Activated naive CD4-positive, alpha-beta T cell treated with anti-CD3 and anti-CD28 coated beads for 36 hours (primary cell): Measurements from ENCODE around the gene DHX32. TPM values are rescaled to one million over a fixed set of nuclear protein-coding genes. Genes with fewer than 3 reads are reported as not detected.

Source experiments
- CTCF ChIA-PET: fragments of 350-600 bp; sonication (Branson Sonifier 250); formaldehyde crosslinking; loops from one replicate; lab custom pipeline; 2021; ENCODE audit warnings: antibody characterized with exemption; lab: Charles Lee
- DNase-seq: peaks from one replicate; pipeline ENCODE4 v3.0.0-alpha.2; 2020
- H3K27ac Mint-ChIP-seq: one replicate; pipeline ENCODE4 v1.8.0; 2021; ENCODE audit warnings: mild to moderate bottlenecking, mixed read lengths
- H3K27me3 Mint-ChIP-seq: one replicate; pipeline ENCODE4 v1.8.0; 2021; ENCODE audit warnings: low read depth, mixed read lengths
- H3K36me3 Mint-ChIP-seq: one replicate; pipeline ENCODE4 v1.8.0; 2021; ENCODE audit warnings: low read depth, mixed read lengths
- H3K4me1 Mint-ChIP-seq: one replicate; pipeline ENCODE4 v1.8.0; 2021; ENCODE audit warnings: low read depth, mixed read lengths
- H3K4me3 Mint-ChIP-seq: one replicate; pipeline ENCODE4 v1.8.0; 2021; ENCODE audit warnings: mild to moderate bottlenecking, moderate library complexity, mixed read lengths
- H3K9me3 Mint-ChIP-seq: one replicate; pipeline ENCODE4 v1.8.0; 2021; ENCODE audit warnings: mixed read lengths
- intact Hi-C: fragments of 100-400 bp; cut with micrococcal nuclease; formaldehyde crosslinking; loops from one replicate; pipeline ENCODE4 v1.15.1; 2023
- total RNA-seq, 2 experiments: library from RNA; stranded (reverse); gene quantifications; one replicate each; pipeline ENCODE4 v1.2.3, GENCODE V29; 2021

DHX32 gene
- total RNA-seq, 2 experiments from 2014 or later: 13.4 to 15.7 TPM

DNA sequence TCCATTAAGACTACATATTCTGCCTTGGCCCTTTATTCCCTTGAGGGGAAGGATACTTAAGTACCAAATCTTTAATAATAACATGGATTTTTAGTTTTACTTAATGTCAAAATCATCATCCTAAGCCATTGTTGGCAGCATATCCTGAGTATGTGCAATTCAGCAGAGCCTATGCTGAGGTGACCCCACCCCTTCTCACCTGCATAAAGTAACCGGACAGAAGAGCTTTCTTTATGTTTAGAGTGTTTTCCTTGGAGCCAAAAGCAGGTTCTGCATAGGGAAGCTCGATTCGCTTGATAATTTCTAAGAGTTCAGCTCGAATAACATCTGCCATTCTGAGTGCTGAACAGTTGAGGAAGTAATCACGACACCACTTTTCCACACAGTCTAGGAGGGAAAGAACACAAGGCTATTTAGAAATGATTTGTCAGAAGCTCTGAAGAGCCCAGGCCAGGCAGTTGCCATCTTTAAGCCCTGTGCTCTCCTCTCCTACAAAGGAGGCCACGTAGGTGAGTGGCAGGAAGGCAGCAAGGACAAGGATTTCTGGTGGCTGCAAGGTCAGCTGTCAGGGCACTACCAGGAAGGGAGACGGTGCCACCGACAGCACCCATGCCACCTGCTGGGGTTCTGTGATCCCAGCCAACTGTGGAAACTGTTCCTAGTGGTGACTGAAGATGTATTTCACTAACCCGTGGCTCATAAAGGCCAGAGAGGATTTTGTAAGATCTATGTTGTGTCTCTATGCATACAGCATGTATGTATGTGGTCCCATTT is 42.1 kb downstream of the DHX32 start:
- Mint-ChIP-seq H3K36me3 (peaks cover 26% of the 10 kb centered on the region), H3K27me3 (no peaks in the 10 kb centered on the region), H3K27ac (no peak overlapping the region), H3K4me1 (no peaks in the 10 kb centered on the region), H3K4me3 (no peak overlapping the region), H3K9me3 (no peaks in the 10 kb centered on the region)
- CTCF ChIA-PET: no interaction called here
- no peak for DNase-seq
- intact Hi-C loops: no loop called here

DNA sequence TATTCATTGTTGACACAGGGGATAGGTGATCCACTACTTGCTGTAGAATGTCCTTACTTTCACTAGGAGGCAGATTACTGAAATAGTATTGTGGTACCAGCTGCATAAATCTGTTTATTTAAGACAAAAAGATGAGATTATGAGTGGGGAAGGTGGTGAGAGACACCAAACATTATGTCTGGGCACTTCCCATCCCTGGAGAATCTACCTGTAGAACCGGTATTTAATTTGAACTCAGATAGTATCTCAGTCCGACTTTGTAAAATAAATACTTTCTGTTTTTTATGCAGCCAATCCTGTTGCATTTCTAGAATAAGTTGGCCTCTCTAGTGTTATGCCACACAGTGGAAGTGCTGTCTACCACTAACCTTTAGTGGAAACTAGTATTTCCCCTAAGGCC is 44.3 kb downstream of the DHX32 start:
- DNase-seq: no peak
- Mint-ChIP-seq H3K4me3 (no peak overlapping the region), H3K9me3 (no peaks in the 10 kb centered on the region), H3K27me3 (no peaks in the 10 kb centered on the region), H3K36me3 (peaks cover 29% of the 10 kb centered on the region), H3K4me1 (no peaks in the 10 kb centered on the region), H3K27ac (no peak overlapping the region)
- CTCF ChIA-PET: no interaction called here
- intact Hi-C loops: no loop called here

DNA sequence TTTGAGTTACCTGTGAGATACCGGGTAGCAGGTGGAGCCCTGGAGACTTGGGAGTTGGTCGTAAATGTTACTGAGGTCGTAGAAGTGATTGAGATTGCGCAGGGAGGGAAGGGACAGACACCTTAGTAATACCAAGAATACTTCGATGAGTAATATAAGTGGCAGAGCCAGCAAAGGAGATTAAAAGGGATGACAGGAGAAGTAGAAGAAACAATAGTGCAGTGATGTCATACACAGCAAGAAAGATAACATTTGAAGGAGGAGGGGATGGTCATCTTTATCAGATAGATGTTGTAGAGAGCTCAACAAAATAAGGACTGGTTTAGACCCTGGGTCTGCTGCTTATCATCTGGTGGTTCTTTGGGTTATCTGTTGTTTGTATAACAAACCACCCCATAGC is 52.8 kb downstream of the DHX32 start:
- H3K36me3 Mint-ChIP-seq: peaks cover 33% of the 10 kb centered on the region
- no peak overlapping the region for H3K4me3 Mint-ChIP-seq
- peak; percentile 6 for DNase-seq
- peaks cover 22% of the 10 kb centered on the region for H3K4me1 Mint-ChIP-seq
- intact Hi-C loops: loop anchor here (10.0 kb wide), 1 partner anchor 1364 kb away; the partner anchor contains the start of gene LHPP
- H3K27ac Mint-ChIP-seq: peak overlapping the region; percentile 37
- CTCF ChIA-PET: no interaction called here
- no peaks in the 10 kb centered on the region for H3K9me3 Mint-ChIP-seq
- H3K27me3 Mint-ChIP-seq: no peaks in the 10 kb centered on the region

DNA sequence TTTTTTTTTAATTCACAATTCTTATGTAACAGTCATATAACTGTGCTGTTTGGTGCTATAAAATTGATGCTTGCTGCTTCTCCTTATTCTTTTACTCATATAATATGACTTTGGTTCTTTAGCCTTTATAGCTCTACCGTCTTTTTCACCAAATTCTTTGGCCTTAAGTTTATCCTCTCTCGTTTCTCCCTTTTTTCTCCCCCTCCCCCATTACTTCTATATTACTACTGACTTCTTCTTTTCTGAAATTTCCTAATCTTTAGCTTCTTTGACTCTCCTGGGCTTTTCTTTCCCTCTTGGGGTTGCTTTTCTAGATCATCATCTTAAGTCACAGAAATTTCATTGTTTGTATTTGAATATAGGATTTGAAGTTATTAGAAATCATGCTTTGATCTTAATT is 54.0 kb downstream of the DHX32 start:
- DNase-seq: no peak
- H3K9me3 Mint-ChIP-seq: no peaks in the 10 kb centered on the region
- no peak overlapping the region for H3K27ac Mint-ChIP-seq
- H3K27me3 Mint-ChIP-seq: no peaks in the 10 kb centered on the region
- CTCF ChIA-PET: no interaction called here
- peaks cover 32% of the 10 kb centered on the region for H3K36me3 Mint-ChIP-seq
- H3K4me1 Mint-ChIP-seq: peaks cover 22% of the 10 kb centered on the region
- intact Hi-C loops: loop anchor here (10.0 kb wide), 1 partner anchor 1362 kb away; the partner anchor contains the start of gene LHPP
- H3K4me3 Mint-ChIP-seq: no peak overlapping the region

DNA sequence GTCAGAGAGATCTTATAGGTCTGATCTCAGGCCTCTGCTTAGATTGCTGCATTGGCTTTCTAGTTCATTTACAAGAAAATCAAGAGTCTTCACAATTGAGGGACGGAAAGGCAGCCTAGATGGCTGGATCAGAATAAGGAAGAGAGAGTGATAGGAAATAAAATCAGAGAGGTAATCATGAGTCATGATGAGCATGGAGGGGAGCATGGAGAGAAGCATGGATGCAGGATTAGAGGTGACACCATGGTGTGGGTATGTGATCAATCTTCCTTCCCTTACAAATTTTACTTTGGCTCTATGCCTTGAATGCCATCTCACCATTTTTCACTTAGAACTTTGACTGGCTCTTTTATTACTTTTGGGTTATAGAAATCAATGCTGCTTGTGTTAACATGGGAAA is 56.4 kb downstream of the DHX32 start:
- CTCF ChIA-PET: no interaction called here
- Mint-ChIP-seq H3K36me3 (peaks cover 26% of the 10 kb centered on the region), H3K4me1 (peaks cover 40% of the 10 kb centered on the region), H3K4me3 (no peak overlapping the region), H3K9me3 (no peaks in the 10 kb centered on the region), H3K27ac (no peak overlapping the region), H3K27me3 (no peaks in the 10 kb centered on the region)
- no peak for DNase-seq
- intact Hi-C loops: loop anchor here (5.0 to 10.0 kb wide), 2 partner anchors 1022 to 1360 kb away; partner anchors contain the start of genes ABRAXAS2 and LHPP

DNA sequence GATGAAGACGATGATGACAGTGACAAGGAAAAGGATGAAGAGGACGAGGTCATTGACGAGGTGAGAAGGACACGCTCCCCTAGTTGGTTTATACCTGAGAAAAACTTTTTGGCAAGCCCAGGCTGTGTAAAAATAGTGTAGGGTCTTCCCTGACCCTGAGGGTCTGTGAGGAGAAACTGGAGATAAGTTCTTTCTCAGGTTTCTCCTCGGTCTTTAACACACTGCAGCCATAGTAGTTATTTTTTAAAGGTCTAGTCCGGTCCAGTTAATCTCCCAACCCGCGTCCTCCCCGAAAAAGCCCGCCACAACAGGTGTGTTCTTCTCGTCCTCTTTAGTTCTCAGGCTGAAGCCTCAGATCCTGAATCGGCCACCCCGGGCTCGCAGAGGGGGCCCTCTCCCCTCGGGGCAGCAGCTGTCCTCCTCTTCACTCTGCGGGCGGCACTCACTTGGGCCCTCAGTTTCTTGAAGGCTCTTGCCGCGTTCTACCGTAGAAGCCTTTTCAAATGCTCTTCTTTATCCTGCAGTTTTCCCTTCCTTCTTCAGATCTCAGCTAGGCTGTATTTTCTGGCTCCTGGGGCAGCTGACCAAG is 57.3 kb downstream of the DHX32 start:
- CTCF ChIA-PET: no interaction called here
- peaks cover 33% of the 10 kb centered on the region for H3K4me1 Mint-ChIP-seq
- intact Hi-C loops: loop anchor here (1.0 to 10.0 kb wide), 5 partner anchors 73 to 1359 kb away; partner anchors contain the start of genes ABRAXAS2, EDRF1, FANK1 and LHPP
- H3K36me3 Mint-ChIP-seq: peaks cover 19% of the 10 kb centered on the region
- DNase-seq: peak; percentile 9
- H3K4me3 Mint-ChIP-seq: no peak overlapping the region
- H3K27ac Mint-ChIP-seq: no peak overlapping the region
- H3K27me3 Mint-ChIP-seq: no peaks in the 10 kb centered on the region
- no peaks in the 10 kb centered on the region for H3K9me3 Mint-ChIP-seq

DNA sequence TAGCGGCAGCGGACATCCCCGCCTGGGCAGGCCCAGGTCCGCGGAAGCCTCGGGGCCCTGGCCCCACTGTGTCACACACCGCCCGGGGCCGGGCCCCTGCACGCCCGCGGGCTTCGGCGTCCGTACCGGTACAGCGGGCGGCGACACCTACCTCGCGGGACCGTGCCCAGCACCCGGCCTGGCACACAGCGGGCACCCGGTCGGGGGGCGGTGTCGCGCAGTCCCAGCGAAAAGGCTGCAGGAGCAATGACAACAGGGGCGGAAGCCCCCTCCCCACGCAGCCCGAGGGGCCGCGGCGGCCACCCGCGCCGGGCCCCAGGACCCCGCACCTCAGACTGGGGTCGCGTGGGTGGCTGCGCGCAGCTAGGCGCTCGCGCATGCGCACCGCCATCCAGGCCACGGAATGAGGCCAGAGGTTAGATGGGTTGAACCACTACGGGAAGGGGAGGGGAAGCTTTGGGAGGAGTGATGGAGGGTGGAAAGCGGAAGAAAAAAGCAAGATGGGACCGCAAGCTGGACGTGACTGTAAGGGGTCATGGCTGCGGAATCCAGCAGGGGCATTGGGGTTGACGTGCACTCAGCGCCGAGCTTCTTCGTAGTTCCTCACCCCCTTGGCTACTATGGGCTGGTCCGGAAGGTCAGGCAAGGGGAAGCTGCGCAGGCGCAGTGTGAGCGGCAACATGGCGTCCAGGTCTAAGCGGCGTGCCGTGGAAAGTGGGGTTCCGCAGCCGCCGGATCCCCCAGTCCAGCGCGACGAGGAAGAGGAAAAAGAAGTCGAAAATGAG is 58.0 kb downstream of the DHX32 start, which contains the start of the genes BCCIP and UROS:
Gene BCCIP, plus strand, starts transcription at position 669 of the 785 bp plus-strand sequence. Its CDS starts 12 bp downstream, at position 681.
Gene UROS, minus strand, starts transcription at position 381 of the 785 bp plus-strand sequence. CDS start 6,759 bp downstream, outside the sequence.
- peak within 1 kb of the TSS; percentile 75 for H3K4me3 Mint-ChIP-seq
- CTCF ChIA-PET: no interaction called here
- H3K36me3 Mint-ChIP-seq: peaks cover 14% of the 10 kb centered on the region
- H3K27ac Mint-ChIP-seq: peak within 1 kb of the TSS; percentile 66
- H3K9me3 Mint-ChIP-seq: no peaks in the 10 kb centered on the region
- H3K4me1 Mint-ChIP-seq: peaks cover 28% of the 10 kb centered on the region
- no peaks in the 10 kb centered on the region for H3K27me3 Mint-ChIP-seq
- intact Hi-C loops: loop anchor here (1.0 to 10.0 kb wide), 5 partner anchors 73 to 1358 kb away; partner anchors contain the start of genes ABRAXAS2, EDRF1, FANK1 and LHPP
- peak; percentile 90 for DNase-seq

DNA sequence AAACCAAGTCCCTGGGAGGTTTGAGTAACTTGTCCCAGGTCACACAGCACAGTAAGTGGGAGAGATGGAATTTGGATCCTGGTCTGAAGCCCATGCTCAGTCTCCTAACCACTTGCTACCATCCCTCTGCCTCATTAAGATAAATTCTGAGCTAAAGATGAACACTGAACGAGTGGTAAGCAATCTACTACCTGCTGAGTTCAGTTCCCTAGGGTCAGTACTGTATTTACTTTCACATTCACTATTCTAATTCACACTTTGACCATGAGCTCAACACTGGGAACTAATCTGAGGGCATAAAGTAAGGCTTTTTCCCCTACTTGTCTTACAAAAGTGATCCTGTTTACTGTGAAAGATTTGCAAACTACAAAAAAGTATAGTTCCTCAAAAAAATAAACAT is 60.4 kb downstream of the DHX32 start:
- CTCF ChIA-PET: no interaction called here

DNA sequence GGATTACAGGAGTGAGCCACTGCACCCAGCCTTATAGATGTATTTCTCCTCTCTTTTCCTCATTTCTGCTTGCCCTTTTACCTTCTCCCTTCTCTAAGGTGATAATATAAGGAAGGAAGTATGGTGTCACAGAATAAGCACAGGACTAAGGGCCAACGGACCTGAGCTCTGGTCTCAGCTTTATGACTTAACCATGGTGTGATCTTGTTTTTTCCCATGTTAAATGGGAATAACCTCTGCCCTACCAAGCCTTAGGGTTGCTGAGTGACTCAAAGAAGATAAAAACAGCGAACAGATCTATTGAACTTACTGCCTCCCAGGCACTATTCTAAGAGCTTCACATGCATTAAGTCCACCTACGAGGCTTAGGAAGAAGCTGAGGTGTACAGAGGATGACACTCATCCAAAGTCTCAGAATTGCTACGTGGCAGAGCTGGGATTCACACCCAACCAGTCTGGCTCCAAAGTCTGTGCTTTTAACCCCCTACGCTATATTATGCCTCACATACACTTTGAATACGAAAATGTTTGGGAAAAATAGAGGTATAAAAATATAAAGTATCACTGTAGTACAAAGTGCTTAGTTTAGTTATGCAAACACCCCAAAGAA is 63.6 kb downstream of the DHX32 start:
- H3K4me1 Mint-ChIP-seq: peaks cover 18% of the 10 kb centered on the region
- no peaks in the 10 kb centered on the region for H3K27me3 Mint-ChIP-seq
- H3K4me3 Mint-ChIP-seq: no peak overlapping the region
- intact Hi-C loops: no loop called here
- H3K36me3 Mint-ChIP-seq: peaks cover 18% of the 10 kb centered on the region
- DNase-seq: no peak
- CTCF ChIA-PET: no interaction called here
- H3K27ac Mint-ChIP-seq: no peak overlapping the region
- H3K9me3 Mint-ChIP-seq: no peaks in the 10 kb centered on the region

More for the DNA sequence above, 60.4 kb downstream of the DHX32 start:
- DNase-seq: no peak
- peaks cover 18% of the 10 kb centered on the region for H3K4me1 Mint-ChIP-seq
- peaks cover 6% of the 10 kb centered on the region for H3K36me3 Mint-ChIP-seq
- no peak overlapping the region for H3K27ac Mint-ChIP-seq
- H3K27me3 Mint-ChIP-seq: no peaks in the 10 kb centered on the region
- no peaks in the 10 kb centered on the region for H3K9me3 Mint-ChIP-seq
- no peak overlapping the region for H3K4me3 Mint-ChIP-seq
- intact Hi-C loops: loop anchor here (5.0 to 10.0 kb wide), 2 partner anchors 1018 to 1356 kb away; partner anchors contain the start of genes ABRAXAS2 and LHPP

DNA sequence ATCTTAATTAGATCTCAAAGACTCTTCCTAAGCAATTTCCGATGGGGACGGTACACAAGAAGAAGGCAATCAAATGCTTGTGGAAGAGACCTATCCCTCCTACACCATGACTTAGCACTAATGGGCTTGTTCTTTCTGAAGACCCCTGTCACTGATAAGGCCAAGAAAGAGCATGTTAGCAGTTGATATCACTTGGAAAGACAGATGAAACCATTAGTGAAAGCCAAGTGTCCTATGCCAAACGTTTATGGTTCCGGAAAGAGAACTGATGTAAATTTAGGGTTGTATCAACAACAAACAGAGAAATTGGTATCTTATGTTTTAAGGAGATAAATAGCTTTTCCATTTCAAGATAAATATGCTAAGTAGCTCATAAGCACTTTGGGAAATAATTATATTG is 64.5 kb downstream of the DHX32 start:
- Mint-ChIP-seq H3K9me3 (no peaks in the 10 kb centered on the region), H3K36me3 (peaks cover 16% of the 10 kb centered on the region), H3K4me3 (no peak overlapping the region), H3K4me1 (peaks cover 13% of the 10 kb centered on the region), H3K27ac (no peak overlapping the region), H3K27me3 (no peaks in the 10 kb centered on the region)
- intact Hi-C loops: no loop called here
- CTCF ChIA-PET: no interaction called here
- no peak for DNase-seq

DNA sequence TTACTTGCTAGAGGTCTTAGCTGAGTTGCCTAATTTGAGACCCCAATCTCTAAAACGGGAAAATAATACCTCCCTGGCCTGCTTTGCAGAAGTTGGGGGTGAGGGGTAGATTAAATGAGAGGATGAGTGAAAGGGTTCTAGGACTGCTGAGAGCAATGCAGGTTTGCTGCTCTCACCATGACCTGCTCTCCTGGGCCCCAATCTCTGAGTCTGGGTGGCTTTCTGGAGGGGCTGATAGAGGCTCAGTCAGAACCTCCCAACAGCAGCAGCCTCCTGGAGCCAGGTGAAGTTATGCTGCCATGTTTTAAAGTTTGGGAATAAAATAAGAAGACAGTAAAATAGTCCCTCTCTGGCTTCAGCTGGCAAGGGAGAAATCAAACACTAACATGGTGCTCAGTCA is 65.3 kb downstream of the DHX32 start:
- Mint-ChIP-seq H3K4me1 (peaks cover 7% of the 10 kb centered on the region), H3K4me3 (no peak overlapping the region), H3K27me3 (no peaks in the 10 kb centered on the region), H3K36me3 (peaks cover 18% of the 10 kb centered on the region), H3K9me3 (no peaks in the 10 kb centered on the region), H3K27ac (no peak overlapping the region)
- CTCF ChIA-PET: no interaction called here
- no peak for DNase-seq
- intact Hi-C loops: no loop called here
